ENCODE results near the gene NDE1. TPM values are rescaled to one million over a fixed set of nuclear protein-coding genes. Genes with fewer than 3 reads are reported as not detected.

Gene NDE1
- total RNA-seq, 1 donor from 2014 or later = 50.6 TPM

DNA sequence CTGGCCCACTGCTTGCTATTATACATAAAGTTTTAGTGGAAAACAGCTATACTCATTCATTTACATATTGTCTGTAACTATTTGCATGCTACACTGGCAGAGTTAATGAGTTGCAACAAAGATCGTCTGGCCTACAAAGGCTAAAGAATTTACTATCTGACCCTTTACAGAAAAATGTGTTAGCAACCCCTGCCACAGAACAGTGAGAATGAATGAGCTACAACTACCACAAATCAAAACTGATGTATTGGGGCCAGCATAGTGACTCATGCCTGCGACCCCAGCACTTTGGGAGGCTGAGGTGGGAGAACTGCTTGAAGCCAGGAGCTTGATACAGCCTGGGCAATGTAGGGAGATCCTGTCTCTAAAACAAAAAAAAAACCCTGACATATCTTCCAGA lies 114.1 kb downstream of the NDE1 start:
- no peak for DNase-seq (ENCODE audit: extremely low read depth, low read depth, low spot score)

- no peak for DNase-seq (ENCODE audit: extremely low read depth, low read depth, low spot score)
These were observed 115.1 kb downstream of the NDE1 start for GRCh38 chr16:15765116-15765515.

DNA sequence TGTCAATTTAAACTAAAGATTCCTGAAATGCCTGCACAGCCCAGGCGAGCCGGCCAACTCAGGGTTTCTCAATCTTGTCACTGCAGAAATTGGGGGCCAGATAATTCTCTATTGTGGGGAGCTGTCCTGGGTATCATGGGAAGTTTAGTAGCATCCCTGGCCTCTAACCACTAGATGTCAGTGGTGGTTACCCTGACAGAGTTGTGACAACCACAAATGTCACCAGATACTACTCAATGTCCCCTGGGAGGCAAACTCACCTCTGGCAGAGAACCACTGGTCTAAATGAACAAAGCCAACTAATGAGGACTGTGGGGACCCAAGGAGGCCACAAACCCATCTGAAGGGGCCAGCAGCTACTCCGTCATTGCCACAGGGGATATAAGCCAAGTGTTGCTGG lies 115.8 kb downstream of the NDE1 start:
- DNase-seq (ENCODE audit: extremely low read depth, low read depth, low spot score) = no peak

DNA sequence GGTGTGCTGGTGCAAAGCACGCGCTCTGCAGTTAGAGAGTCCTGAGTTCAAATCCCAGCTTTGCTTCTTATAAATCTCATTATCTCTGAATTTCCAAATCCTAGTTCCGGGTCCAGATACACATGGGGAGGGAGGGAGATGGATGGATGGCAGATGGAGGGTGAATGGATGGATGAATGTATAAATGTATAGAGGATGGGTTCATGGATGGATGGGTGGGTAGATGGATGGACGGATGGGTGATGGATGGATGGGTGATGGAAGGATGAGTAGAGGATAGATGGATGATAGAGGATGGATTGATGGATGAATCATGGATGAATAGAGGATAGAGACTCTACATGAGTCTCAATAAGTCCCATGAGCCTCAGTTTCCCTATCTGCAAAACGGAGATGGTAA lies 116.9 kb downstream of the NDE1 start:
- DNase-seq (ENCODE audit: extremely low read depth, low read depth, low spot score) = no peak

DNA sequence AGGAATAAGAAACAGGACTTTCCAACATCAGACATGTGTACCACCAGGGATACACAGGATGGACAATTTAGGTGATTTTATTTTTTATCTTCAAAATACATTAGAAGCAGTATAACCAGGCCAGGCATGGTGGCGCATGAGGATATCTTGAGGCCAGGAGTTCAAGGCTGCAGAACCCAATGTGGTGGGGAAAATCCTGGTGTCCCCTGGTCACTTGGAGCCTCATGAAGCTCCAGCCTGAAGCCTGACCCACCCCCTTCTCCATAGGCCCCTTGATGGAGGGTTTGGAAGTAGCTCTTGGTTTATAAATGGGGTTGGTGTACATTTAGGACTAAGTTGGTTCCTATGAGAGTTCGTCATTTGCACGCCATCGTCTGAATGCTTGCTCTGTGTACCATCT lies 118.2 kb downstream of the NDE1 start:
- DNase-seq (ENCODE audit: extremely low read depth, low read depth, low spot score) = no peak

DNA sequence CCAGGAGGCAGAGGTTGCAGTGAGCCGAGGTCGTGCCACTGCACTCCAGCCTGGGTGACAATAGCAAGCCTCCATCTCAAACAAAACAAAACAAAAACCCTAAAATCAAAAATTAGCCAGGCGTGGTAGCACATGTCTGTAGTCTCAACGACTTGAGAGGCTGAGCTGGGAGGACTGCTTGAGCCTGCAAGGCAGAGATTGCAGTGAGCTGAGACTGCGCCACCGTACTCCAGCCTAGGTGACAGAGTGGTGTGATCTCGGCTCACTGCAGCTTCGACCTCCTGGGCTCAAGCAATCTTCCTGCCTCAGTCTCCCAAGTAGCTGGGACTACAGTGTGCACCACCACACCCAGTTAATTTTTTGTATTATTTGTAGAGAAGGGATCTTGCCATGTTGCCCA lies 119.2 kb downstream of the NDE1 start:
- no peak for DNase-seq (ENCODE audit: extremely low read depth, low read depth, low spot score)

DNA sequence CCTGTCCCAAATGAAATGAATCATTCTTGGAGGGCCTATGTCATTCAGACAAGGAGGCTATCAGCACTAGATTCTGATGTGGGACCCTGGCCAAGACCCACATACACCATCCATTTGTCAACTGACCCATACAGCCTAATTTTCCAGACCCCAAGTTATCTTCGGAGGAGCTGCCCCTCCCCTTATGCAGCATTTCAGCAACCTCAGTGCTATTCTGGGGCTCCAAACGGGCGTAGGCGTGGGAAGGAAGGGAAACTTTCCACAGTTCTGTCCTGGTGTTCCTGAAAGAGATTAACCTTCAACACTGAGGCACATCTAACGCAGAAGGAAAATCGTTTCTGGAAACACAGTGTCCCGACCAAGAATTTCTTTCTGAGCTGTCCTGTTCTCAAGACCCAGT lies 120.1 kb downstream of the NDE1 start:
- DNase-seq (ENCODE audit: extremely low read depth, low read depth, low spot score) = no peak

DNA sequence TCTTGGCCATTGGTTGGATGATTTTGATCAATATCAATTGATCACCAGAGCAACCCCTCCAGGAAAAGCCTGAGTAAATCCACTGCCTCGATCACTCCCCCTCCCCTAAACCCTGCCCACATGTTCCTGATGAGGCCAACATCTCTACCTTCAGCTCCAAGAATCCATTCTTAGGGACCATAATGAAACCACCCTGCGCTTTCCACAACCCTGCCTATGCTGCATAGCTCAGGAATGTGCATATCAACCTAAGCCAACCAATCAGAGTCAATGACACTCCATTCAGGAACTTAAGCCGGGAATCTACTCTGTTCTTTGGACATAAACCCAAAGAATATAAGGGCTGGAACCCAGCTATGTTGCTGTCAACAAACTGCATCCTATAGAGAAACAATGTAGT lies 120.5 kb downstream of the NDE1 start:
- no peak for DNase-seq (ENCODE audit: extremely low read depth, low read depth, low spot score)

DNA sequence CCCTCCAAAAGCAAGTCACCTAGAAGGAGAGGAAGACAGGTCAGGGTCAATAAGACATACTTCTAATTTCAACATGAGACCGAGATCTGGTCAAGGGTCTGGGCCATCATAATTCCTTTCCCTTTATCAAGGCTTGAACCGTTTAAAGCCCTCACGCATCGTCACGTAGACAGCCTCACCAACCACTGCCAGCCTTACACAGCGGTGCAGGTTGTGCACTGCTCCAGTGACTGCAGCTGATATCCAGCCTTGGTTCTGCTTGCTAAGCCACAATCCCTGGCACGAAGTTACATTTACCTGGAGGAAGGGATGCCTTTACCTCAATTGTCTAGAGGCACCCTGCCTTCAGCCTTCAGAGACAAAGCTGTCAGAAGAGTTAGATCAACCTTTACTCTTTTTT lies 121.6 kb downstream of the NDE1 start:
- no peak for DNase-seq (ENCODE audit: extremely low read depth, low read depth, low spot score)

DNA sequence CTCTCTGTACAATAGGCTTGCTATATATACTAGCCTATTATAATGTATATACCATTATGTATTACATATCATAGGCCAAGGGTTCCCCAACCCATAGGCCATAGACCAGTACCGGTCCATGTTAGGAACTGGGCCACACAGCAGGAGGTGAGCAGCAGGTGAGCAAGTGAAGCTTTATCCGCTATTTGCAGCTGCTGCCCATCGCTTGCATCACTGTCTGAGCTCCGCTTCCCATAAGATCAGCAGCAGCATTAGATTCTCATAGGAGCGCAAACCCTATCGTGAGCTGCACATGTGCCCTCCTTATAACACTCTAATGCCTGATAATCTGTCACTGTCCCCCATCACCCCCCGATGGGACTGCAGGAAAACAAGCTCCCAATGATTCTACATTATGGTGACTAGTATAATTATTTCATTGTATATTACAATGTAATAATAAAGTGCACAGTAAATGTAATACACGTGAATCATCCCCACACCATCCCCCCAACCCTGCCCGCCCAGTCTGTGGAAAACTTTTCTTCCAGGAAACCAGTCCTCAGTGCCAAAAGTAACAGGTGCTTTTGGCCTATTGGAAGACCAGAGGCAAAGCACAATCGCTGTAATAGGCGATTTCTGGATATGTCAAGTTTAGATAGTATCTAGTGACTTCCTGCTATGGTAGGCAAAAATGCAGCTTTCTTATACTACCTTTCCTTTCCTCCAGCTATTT lies 122.7 kb downstream of the NDE1 start:
- DNase-seq (ENCODE audit: extremely low read depth, low read depth, low spot score) = no peak

GRCh38 chr16:15773968-15774367 lies 123.9 kb downstream of the NDE1 start:
- no peak for DNase-seq (ENCODE audit: extremely low read depth, low read depth, low spot score)

- DNase-seq (ENCODE audit: extremely low read depth, low read depth, low spot score) = no peak
These were observed 125.2 kb downstream of the NDE1 start for GRCh38 chr16:15775209-15775608.

- DNase-seq (ENCODE audit: extremely low read depth, low read depth, low spot score) = no peak
These were observed 125.7 kb downstream of the NDE1 start for GRCh38 chr16:15775663-15776304.

Other genes starting within 250 kb of the NDE1 start
- gene BMERB1, start 215.7 kb upstream of the NDE1 start, total RNA-seq = 48.1 and 57.1 TPM in 2 replicates
- 19.1 and 25.4 TPM in 2 replicates for gene MARF1, start 7.1 kb upstream of the NDE1 start, total RNA-seq
- not detected in 2 replicates for gene MYH11, start 206.8 kb downstream of the NDE1 start, total RNA-seq
- gene CEP20, start 238.4 kb downstream of the NDE1 start, total RNA-seq = 22.4 and 48.1 TPM in 2 replicates

Measured in glomerular endothelial cell (primary cell).